Measurements from ENCODE around the gene ADORA2A. TPM values are rescaled to one million over a fixed set of nuclear protein-coding genes. Genes with fewer than 3 reads are reported as not detected.
A peak's percentile ranks its signal among the peaks of the same experiment; 100 is the strongest.

Gene ADORA2A
- total and polyA plus RNA-seq, 2 of the 13 experiments (the other 11 are each of a cell fraction or from before 2014, with no cell fraction given): 3.3 to 5.0 TPM

- TF ChIP-seq IKZF4 (CRISPR knock-in tag; IDR thresholded peaks at IDR 0.05; ENCODE audit: borderline replicate concordance, low read depth, not compliant biosample characterization): peak; percentile 33
- no peak for TF ChIP-seq KLF16 (CRISPR knock-in tag; IDR thresholded peaks at IDR 0.05)
- no peak for TF ChIP-seq MIXL1 (CRISPR knock-in tag; IDR thresholded peaks at IDR 0.05)
- TF ChIP-seq ZFX (CRISPR knock-in tag; IDR thresholded peaks at IDR 0.05; ENCODE audit: low read depth): peak; percentile 56
- TF ChIP-seq, protein P1, sequence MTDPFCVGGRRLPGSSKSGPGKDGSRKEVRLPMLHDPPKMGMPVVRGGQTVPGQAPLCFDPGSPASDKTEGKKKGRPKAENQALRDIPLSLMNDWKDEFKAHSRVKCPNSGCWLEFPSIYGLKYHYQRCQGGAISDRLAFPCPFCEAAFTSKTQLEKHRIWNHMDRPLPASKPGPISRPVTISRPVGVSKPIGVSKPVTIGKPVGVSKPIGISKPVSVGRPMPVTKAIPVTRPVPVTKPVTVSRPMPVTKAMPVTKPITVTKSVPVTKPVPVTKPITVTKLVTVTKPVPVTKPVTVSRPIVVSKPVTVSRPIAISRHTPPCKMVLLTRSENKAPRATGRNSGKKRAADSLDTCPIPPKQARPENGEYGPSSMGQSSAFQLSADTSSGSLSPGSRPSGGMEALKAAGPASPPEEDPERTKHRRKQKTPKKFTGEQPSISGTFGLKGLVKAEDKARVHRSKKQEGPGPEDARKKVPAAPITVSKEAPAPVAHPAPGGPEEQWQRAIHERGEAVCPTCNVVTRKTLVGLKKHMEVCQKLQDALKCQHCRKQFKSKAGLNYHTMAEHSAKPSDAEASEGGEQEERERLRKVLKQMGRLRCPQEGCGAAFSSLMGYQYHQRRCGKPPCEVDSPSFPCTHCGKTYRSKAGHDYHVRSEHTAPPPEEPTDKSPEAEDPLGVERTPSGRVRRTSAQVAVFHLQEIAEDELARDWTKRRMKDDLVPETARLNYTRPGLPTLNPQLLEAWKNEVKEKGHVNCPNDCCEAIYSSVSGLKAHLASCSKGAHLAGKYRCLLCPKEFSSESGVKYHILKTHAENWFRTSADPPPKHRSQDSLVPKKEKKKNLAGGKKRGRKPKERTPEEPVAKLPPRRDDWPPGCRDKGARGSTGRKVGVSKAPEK (CRISPR knock-in tag; IDR thresholded peaks at IDR 0.05; ENCODE audit: borderline replicate concordance): no peak
- TF ChIP-seq ONECUT2 (CRISPR knock-in tag; IDR thresholded peaks at IDR 0.05): no peak
- TF ChIP-seq RARA (CRISPR knock-in tag; IDR thresholded peaks at IDR 0.05): no peak
- TF ChIP-seq RFX1 (IDR thresholded peaks at IDR 0.05): no peak
- no peak for TF ChIP-seq IRX3 (CRISPR knock-in tag; IDR thresholded peaks at IDR 0.05; ENCODE audit: borderline replicate concordance, low read depth)
- TF ChIP-seq ZNF670 (CRISPR knock-in tag; IDR thresholded peaks at IDR 0.05; ENCODE audit: borderline replicate concordance): 0 out of 2 replicates have a peak, but pooled peaks have one; percentile 17
- TF ChIP-seq HNRNPL (IDR thresholded peaks at IDR 0.05; ENCODE audit: low read depth, low read length): no peak
- no peak for TF ChIP-seq PRDM15 (CRISPR knock-in tag; IDR thresholded peaks at IDR 0.05)
- TF ChIP-seq KAT7 (CRISPR knock-in tag; IDR thresholded peaks at IDR 0.05; ENCODE audit: borderline replicate concordance): no peak
- TF ChIP-seq, protein P2, sequence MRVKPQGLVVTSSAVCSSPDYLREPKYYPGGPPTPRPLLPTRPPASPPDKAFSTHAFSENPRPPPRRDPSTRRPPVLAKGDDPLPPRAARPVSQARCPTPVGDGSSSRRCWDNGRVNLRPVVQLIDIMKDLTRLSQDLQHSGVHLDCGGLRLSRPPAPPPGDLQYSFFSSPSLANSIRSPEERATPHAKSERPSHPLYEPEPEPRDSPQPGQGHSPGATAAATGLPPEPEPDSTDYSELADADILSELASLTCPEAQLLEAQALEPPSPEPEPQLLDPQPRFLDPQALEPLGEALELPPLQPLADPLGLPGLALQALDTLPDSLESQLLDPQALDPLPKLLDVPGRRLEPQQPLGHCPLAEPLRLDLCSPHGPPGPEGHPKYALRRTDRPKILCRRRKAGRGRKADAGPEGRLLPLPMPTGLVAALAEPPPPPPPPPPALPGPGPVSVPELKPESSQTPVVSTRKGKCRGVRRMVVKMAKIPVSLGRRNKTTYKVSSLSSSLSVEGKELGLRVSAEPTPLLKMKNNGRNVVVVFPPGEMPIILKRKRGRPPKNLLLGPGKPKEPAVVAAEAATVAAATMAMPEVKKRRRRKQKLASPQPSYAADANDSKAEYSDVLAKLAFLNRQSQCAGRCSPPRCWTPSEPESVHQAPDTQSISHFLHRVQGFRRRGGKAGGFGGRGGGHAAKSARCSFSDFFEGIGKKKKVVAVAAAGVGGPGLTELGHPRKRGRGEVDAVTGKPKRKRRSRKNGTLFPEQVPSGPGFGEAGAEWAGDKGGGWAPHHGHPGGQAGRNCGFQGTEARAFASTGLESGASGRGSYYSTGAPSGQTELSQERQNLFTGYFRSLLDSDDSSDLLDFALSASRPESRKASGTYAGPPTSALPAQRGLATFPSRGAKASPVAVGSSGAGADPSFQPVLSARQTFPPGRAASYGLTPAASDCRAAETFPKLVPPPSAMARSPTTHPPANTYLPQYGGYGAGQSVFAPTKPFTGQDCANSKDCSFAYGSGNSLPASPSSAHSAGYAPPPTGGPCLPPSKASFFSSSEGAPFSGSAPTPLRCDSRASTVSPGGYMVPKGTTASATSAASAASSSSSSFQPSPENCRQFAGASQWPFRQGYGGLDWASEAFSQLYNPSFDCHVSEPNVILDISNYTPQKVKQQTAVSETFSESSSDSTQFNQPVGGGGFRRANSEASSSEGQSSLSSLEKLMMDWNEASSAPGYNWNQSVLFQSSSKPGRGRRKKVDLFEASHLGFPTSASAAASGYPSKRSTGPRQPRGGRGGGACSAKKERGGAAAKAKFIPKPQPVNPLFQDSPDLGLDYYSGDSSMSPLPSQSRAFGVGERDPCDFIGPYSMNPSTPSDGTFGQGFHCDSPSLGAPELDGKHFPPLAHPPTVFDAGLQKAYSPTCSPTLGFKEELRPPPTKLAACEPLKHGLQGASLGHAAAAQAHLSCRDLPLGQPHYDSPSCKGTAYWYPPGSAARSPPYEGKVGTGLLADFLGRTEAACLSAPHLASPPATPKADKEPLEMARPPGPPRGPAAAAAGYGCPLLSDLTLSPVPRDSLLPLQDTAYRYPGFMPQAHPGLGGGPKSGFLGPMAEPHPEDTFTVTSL (CRISPR knock-in tag; IDR thresholded peaks at IDR 0.05; ENCODE audit: borderline replicate concordance): no peak
- TF ChIP-seq BORCS8-MEF2B (CRISPR knock-in tag; IDR thresholded peaks at IDR 0.05): no peak
- TF ChIP-seq ZNF274 (CRISPR knock-in tag; IDR thresholded peaks at IDR 0.05): 0 out of 2 replicates have a peak, but pooled peaks have one; percentile 40
Observed at GRCh38 chr22:24424001-24424900, 3.1 kb upstream of the ADORA2A start (continued).

Measured in HepG2 (cell line).